Middle frontal gyrus (tissue), 1 donor: ENCODE measurements around the gene SLCO3A1.

ENCODE experiments used
- DNase-seq: peaks from one replicate; pipeline ENCODE4 v3.0.0-alpha.2; 2015; ENCODE audit warnings: low spot score; ENCODE audit errors: extremely low spot score

Gene SLCO3A1

DNA sequence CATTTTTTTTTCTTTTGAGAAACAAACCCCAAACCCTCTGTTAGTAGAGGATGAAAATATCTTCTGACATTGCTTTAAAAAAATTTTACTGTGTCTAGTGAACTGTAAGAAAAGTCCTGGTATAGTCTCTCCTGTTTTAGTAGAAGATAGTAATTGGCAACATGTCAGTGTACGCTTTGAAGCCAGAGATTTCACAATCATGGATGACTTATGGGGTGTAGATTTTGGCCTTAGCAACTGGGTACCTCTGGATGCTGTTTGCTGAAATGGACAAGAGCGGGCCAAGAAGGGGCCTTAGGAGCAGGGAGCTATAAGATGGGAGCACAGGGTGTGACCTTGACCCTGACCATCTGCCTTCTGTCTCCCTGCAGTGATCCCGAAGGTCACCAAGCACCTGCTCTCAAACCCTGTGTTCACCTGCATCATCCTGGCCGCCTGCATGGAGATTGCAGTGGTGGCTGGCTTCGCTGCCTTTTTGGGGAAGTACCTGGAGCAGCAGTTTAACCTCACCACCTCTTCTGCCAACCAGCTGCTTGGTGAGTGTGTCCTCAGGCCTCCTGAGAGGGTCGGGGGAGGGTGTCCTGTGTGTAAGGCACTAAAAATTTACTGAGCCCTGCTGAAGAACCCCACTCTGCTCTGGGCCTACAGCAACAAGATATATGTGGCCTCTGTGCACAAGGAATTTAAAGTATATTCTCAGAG is 266.7 kb downstream of the SLCO3A1 start:
- no peak for DNase-seq

DNA sequence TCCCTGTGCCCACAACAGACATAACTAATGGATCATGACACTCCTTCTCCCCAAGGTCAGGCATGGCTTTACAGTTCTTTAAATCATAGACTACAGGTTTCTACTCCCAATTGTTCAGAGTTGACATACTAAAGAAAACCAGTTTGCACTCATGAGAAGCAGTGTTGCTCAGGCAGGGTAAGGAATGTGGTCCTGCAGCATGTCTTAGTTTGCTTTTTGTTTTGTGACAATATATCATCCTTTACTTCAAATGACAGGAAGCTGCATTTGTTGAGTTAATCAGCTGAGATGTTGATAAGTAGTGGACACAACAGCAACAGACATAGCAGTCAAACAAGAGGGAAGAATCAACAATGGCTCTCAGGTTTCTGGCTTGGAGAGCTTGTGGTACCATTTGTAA is 267.5 kb downstream of the SLCO3A1 start:
- DNase-seq, result no peak

DNA sequence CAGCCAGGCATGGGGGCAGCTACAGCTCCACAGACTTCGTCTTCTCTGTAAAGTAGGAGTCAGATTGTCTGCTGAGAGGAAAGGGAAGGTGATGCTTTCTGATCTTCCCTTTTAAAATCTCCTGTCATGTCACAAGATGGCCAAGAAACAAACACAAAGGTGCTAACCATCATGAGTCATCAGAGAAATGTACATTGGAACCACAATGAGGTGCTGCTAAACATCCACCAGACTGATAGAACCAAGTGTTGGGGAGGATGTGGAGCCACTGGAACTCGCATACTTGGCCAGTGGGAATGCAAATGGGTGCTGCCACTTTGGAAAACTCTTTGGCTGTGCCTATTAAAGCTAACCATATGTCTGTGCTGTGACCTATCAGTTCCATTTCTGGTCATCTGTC is 268.8 kb downstream of the SLCO3A1 start:
- DNase-seq, result no peak

DNA sequence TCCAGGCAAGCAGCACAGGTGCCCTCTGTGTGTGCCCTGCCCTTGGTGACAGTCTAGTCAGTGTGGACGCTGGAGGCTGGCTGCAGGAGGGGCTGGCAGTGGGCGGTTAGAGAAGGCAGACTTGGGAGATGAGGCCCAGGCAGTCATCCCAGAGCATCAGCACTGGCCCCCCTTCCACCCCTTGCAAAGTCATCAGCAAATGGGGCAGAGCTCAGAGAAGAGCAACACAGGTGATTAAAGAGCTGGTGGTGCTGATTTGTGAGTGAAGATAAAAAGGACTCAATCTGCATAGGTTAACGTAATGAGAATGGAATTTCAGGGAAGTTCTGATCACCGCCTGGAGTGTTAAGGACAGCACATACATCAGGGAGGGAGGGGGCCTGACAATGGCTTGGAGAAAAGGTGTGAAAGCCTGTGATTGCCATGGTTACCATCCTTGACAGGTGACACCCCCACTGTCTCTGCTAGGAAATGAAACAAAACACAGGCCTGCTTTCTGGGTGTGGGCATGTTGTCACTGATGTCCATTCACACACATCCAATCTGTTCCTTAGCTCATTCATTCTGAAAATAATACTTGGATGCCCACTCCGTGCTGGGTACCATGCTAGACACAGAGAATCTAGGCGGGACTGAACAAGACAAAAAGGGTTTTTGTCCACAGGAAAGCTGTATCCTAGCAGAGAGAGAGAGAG is 270.6 kb downstream of the SLCO3A1 start:
- peak; percentile 85 for DNase-seq

DNA sequence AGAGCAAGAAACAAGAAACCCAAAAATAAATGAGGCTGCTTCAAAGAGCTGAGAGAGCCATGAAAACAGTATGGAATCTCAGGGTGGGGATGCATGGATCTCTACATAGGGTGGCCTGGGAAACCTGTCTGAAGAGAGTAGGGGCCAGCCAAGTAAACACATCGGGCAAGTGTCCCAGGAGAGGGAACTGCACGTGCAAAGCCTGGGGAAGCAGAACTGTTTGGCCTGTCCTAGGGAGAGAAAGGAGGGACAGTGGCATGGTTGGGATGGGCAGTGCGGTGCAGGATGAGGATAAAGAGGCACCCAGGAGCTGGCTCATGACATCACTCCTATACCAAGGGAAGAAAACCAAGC is 271.1 kb downstream of the SLCO3A1 start:
- no peak for DNase-seq

DNA sequence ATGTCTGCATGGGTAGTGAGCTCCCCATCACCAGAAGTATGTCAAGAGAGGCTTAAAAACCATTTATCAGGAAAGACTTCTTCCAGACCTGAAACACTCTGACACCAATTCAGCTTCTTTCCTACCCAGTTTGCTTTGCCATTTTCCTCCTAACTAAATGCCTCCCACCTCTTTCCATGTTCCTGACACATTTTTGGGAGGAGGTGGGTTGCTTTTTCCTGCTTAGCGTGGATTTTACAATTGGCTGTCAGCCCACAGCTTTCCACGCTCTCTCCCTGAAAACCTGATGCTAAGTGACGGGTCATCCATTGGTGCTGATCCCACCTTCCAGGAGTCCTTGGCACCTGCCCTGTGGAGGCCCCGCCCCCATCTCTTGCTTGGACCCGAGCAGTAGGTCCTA is 275.3 kb downstream of the SLCO3A1 start:
- no peak for DNase-seq

DNA sequence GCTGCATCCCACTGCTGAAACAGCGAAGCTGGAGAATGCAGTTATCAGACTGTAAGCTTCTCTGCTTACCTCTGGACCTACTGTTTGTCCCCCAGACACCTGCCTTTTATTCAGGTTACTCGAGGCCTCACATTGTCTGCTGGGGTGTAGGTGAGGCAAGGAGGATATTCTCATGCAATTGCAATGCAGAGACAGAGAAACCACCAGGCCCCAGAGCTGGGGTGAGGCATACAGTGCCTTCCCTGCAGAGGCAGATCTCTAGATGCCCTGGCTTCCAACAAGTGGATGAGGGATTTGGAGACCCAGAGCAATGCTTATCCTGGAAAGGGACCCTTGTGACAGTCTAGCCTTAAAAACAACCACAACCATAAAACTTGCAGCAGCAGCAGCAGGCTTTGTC is 276.7 kb downstream of the SLCO3A1 start:
- DNase-seq, result no peak

DNA sequence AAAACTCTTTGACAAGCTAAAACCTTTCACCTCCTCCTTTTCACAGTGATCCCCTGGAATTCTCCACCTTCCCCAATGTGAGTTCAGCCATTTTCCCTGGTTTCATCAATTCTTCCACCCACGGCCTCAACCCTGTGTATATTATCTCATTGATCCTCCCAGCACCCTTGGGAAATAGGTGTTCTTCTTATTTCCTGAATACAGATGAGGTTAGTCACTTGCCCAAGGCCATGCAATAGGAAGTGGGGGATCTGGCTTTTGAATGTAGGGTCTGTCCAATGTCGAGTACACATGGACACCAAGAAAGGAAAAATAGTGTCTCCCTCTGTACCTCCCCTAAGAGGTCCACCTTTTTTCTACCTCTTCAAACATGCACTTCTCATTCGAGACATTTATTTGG is 277.4 kb downstream of the SLCO3A1 start:
- no peak for DNase-seq

DNA sequence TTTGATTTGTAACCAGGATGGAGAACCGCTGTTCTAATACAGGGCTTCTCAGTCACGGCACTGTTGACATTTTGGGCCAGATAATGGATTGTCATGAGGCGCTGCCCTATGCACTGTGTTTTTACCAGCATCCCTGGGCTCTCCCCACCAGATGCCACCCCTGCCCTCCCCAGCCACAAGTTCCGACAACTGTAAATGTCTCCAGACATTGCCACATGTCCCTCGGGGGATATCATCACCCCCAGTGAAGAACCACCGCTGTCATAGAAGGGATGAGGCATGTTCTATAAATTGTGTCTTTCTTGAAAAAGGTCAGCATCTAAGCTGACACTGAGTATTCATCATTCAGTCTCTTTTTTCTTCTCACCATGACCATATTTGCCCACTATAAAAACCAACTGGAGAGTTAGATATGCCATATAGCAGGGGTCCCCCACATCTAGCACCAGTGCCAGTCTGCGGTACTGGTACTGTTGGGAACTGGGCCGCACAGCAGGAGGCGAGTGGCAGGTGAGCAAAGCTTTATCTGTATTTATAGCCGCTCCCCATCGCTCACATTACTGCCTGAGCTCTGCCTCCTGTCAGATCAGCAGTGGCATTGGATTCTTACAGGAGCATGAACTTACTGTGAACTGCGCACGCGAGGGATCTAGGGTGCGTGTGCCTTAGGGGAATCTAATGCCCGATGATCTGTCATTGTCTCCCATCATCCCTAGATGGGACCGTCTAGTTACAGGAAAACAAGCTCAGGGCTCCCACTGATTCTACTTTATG is 279.7 kb downstream of the SLCO3A1 start:
- no peak for DNase-seq

DNA sequence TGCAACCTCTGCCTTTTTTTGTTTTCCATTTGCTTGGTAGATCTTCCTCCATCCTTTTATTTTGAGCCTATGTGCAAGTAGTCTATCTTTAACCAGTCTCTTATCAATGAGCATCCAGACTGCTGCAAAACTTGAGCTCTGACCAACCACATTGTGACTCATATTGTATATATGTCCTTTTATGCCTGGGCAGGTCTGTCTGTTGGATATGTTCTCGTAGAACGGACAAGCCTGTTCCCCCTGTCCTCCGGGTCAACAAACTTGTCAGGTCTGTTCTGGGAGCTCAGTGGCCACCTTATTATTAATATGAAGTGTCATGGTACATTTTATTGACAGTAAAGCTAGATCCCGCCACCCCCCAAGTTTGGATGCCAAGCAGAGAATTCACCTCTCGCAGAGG is 287.3 kb downstream of the SLCO3A1 start:
- no peak for DNase-seq

DNA sequence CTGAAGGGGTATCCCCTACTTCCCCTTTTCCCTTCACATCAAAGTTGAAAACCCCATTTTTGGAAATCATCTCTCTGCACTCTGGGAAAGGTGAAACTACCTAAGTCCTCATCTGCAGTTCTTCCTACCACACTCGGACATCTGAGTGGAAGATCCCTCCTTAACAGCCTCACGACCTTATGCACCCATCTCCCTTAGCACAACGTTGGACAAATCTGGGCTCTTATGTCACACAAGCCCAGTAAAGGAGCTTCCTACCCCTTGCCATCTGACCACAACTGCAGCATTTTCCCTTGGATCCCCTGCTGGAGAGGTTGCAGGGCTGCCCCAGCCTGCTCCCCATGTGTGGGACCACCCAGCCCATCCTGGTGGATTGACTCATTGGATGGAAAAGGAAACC is 288.1 kb downstream of the SLCO3A1 start:
- DNase-seq, result no peak

DNA sequence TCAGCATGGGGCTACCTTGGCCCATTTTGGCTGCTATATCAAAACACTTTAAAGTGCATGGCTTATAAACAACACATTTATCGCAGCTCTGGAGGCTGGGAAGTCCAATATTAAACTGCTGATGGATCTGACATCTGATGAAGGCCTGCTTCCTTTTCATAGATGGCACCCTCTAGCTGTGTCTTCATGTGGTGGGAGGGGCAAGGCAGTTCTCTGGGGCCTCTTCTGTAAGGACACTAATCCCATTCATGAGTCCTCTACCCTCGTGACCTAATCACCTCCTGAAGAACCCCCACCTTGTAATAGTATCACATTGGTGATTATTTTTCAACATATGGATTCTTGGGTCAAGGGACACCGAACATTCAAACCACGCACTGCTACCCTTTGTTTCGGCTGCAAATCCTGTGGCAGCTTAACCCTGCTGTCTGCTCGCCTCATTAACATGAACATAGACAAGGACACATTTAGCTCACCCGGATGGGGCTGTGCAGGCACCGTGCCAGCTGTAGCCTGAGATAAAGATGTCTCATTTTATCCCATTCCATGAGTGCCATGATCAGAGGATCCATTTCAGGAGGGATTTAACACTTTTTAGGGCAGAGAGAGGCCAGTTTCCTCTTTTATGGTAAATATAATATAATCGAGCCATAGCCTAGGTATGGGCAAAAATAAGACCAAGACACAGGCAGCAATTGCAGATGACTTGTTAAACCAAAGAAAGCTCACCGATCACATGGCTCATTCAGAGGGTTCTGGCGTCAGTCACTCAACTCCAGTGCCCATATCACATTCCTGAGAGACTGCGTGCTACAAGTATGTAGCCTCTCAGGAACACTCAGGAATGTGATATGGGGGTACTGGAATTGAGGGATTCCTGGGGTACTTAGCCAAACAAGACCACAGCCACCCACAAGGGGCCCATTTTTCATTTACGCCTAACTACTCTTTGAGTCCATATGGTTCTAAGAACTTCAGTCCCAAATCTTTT is 289.0 kb downstream of the SLCO3A1 start:
- no peak for DNase-seq

DNA sequence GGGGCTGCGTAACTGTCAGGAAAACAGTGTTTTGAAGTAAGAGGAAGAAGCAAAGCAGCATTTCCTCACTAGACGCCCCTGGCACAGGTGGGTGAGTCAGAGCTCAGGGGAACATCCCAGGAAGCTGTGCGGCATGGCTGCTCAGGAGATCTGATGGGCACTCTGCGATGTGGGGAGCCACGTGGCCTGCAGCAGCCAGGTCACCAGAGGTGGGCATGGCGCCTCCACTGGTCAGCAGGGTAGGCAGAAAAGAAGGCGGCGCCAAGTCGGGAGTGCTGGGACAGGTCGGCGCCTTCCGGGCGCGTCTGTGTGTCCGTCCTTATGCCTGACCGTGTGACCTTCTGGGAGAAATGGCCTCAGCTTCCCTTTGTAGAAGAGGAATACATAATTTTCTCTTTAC is 290.3 kb downstream of the SLCO3A1 start:
- no peak for DNase-seq

DNA sequence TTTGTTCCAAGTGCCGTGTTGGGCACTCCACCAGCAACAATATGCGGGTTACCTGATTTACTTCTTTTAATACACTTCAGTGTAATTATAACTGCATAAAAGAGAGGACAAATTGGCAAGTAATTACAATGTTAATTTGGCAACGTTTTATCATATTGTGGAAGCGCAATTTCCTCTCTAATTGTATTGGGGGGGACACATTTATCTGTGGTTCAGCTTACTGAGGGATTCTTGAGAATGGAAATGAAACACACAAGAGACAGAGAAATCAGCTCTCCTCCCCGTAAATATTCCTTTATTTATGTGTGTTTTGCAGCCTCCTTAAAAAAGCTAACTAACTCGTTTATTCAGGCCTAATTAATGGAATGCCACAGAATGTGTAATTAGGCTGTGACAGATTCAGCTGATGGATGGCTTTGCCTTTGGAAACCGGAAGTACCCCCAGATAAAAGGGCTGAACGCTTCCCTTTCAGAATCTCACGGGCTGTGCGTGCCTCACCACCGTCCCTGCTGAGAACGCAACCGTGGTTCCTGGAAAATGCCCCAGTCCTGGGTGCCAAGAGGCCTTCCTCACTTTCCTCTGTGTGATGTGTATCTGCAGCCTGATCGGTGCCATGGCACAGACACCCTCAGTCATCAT is 293.1 kb downstream of the SLCO3A1 start:
- DNase-seq, result no peak

DNA sequence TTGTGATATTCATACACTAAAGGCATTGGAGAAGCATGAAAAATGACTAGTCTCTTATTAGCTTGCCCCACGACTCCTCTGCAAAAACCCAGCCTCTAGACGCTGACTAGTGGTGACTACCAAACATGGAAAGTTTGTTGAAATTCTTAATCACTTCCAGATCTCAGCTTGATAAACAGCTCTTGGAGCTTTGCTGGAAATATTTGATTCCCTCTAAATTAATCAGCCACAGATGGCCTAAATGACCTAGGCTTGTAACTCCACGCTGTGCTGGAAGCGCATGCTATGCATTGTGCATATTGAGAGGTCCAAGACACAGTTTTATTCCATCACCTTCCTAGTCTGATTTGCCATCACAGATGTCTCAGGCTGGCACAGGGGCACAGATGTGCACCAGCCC is 295.5 kb downstream of the SLCO3A1 start:
- no peak for DNase-seq

DNA sequence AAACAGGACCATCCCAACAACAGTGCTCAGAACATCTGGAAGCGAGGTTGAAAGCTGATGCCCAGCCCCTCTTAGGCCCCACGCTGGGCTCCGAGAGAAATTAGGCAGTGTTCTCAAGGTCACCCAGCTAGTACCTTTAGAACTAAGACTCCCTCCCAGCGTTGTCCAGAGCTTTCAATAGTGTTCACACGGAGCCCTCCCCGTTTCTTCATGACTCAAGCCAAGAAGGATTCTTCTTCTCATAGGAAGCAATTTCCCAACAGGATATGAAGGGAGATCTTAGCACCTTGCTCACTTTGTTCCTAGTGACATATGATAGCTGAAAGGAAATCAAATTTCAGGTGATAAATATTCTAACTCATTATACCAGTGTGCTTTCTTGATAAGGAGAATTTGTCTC is 296.0 kb downstream of the SLCO3A1 start:
- DNase-seq, result no peak

DNA sequence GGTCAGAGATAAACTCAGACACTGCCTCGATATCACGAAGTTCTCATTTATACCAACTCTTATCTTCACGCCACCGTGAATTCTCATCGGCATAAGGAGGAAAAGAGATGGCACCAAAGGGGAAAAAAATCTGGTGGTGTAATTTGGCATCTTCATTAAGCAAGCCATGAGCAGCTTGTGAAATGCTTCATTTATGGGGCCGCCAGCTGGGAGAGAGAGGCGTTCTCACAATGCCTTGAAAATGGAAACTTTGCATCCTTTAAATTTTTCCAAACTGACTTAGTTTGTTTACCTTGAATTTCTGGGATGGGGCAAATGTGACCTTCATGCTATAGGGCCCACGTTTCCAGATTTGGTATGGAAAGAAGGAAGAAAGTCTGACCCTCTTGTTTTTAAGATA is 297.7 kb downstream of the SLCO3A1 start:
- DNase-seq, result no peak

DNA sequence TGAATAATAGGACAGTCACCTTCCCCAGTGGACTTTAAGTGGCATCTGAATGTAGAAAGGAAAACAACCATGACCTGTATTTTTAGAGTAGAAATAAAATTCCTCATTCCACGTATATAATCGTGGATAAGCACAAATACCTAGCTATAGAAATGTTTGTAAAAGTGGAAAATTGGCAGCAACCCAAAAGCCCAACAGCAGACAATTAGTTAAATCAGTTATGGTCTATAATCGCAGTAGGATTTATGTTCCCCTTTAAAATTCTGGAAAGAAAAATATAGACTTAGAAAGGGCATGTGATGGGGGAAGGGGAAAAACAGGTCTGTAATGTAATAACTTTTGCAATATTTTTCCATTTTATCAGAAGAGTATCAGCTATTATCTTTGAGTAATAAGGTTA is 298.2 kb downstream of the SLCO3A1 start:
- DNase-seq, result no peak

DNA sequence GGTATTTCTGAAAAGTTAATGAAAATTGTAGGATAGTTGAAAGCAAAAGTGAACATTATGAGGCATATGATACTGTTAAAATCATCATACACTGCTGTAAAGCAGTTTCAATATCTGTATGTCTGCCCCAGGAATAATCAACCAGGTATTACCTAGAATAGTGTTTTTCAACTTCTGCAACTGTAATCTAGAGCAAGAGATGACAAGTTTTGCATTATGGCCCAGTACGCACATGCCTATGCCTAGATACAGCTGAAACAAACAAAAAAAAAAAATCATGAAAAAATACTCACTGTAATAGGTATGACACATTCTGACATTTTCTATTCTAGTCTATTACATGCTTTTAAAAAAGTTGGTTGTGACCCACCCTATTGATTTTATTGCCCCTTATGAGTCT is 299.5 kb downstream of the SLCO3A1 start:
- no peak for DNase-seq

DNA sequence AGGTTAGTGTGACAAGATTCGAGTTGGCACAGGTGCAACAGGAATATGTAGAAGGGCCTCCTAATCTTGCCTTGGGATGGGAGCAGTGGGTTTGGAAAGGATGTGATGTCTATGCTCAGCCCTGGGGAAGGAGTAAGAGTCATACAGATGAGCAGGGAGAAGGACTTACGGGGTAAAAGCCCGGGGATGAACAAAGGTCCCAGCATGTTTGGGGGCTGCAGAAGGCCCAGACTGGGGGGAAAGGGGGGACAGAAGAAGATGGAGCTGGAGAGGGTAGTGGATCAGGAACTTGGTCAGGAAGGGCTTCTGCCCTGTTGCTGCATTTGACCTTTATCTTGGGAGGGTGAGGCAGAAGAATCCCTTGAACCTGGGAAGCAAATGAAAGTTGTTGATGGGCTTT is 300.1 kb downstream of the SLCO3A1 start:
- DNase-seq, result no peak

DNA sequence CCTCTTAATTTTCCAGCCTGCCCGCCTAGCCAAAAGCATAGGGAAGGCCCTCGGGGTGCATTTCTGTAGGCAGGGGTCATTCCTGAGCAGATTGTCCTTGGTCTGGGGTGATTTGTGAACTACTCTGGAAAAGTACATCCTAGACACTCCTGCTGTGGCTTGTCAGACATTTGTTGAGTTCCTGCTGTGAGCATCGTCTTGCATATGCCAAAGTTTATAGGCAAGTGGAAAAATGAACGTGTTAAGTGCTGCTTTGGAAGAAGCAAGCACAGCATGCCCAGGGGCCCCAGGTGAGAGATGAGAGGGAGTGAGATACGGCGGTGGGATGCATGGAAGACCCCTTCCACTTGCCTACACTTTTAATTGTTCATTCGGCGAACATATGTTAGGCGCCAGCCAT is 302.4 kb downstream of the SLCO3A1 start:
- DNase-seq, result no peak
